HEK293 (cell line): ENCODE data around the gene ZNF587B.
A peak's percentile ranks its signal among the peaks of the same experiment; 100 is the strongest.
"Not testable (repeated sequence)": the region's sequence is repeated elsewhere in the genome, so short reads cannot be mapped to it uniquely, and the experiment has no call there.

Experiments used
- CTCF ChIA-PET: fragments of 350-600 bp; formaldehyde crosslinking; extraction: SDS; loops from one replicate; lab custom pipeline; 2021; ENCODE audit warnings: antibody characterized with exemption; lab: Yijun Ruan, JAX
- POLR2A ChIA-PET: fragments of 300-600 bp; formaldehyde crosslinking; extraction: SDS; loops from one replicate; lab custom pipeline; 2020; ENCODE audit warnings: antibody characterized with exemption, inconsistent platforms; lab: Yijun Ruan, JAX
- H3K27ac ChIP-seq: fragments of 200-500 bp; sonication (Bioruptor generic); 2 replicates; pipeline ENCODE4 v1.5.1; 2014; ENCODE audit warnings: low read depth, low read length, control low read depth, inconsistent platforms; ENCODE audit errors: extremely low read depth
- H3K36me3 ChIP-seq, 2 experiments: fragments of 200-500 bp in 1 of 2; sonication (Bioruptor generic) in 1 of 2; 1 replicate in 1 of 2; 2 replicates in 1 of 2; pipeline ENCODE4 v1.5.1; 2014 to 2017; ENCODE audit warnings: inconsistent platforms in 2 of 2, low read length in 2 of 2; ENCODE audit not compliant: control insufficient read depth in 2 of 2, insufficient read depth in 1 of 2
- H3K4me1 ChIP-seq: fragments of 200-500 bp; sonication (Bioruptor generic); 2 replicates; pipeline ENCODE4 v1.5.1; 2014; ENCODE audit warnings: mild to moderate bottlenecking, low read length, inconsistent platforms; ENCODE audit not compliant: control insufficient read depth, insufficient read depth
- H3K4me3 ChIP-seq: 2 replicates; pipeline ENCODE4 v1.5.1; 2011; ENCODE audit warnings: low read depth, mild to moderate bottlenecking, control low read depth, low read length, moderate library complexity
- H3K9me3 ChIP-seq: fragments of 200-500 bp; sonication (Bioruptor generic); 2 replicates; pipeline ENCODE4 v1.5.1; 2014; ENCODE audit warnings: low read depth, low read length, inconsistent platforms; ENCODE audit not compliant: control insufficient read depth, insufficient read depth
- HOXD13 ChIP-seq: sonication (generic); formaldehyde crosslinking; IDR thresholded peaks from 2 replicates; pipeline ENCODE4 v1.8.0; 2022; ENCODE audit warnings: missing genetic modification reagents, borderline replicate concordance
- MZF1 ChIP-seq: fragments of 450-650 bp; formaldehyde crosslinking; IDR thresholded peaks from 2 replicates; pipeline ENCODE4 v1.5.1; 2017; ENCODE audit warnings: missing biosample characterization, missing genetic modification characterization, borderline replicate concordance
- SP2 ChIP-seq: fragments of 450-650 bp; formaldehyde crosslinking; IDR thresholded peaks from 2 replicates; pipeline ENCODE4 v1.5.1; 2016; ENCODE audit warnings: missing biosample characterization, missing genetic modification characterization
- ZBTB17 ChIP-seq: fragments of 450-650 bp; formaldehyde crosslinking; IDR thresholded peaks from 2 replicates; pipeline ENCODE4 v1.5.1; 2016; ENCODE audit warnings: missing biosample characterization, missing genetic modification characterization
- ZBTB20 ChIP-seq: fragments of 450-650 bp; formaldehyde crosslinking; IDR thresholded peaks from 2 replicates; pipeline ENCODE4 v1.5.1; 2016; ENCODE audit warnings: missing biosample characterization, missing genetic modification characterization
- ZBTB21 ChIP-seq: fragments of 450-650 bp; formaldehyde crosslinking; IDR thresholded peaks from 2 replicates; pipeline ENCODE4 v1.5.1; 2017; ENCODE audit warnings: missing biosample characterization, missing genetic modification characterization
- ZFP37 ChIP-seq: fragments of 450-650 bp; formaldehyde crosslinking; IDR thresholded peaks from 2 replicates; pipeline ENCODE4 v1.5.1; 2016; ENCODE audit warnings: missing biosample characterization, missing genetic modification characterization
- ZNF335 ChIP-seq: fragments of 450-650 bp; formaldehyde crosslinking; conservative IDR thresholded peaks from 2 replicates; pipeline ENCODE4 v1.5.1; 2016; ENCODE audit warnings: missing biosample characterization, missing genetic modification characterization
- ZNF600 ChIP-seq: fragments of 450-650 bp; formaldehyde crosslinking; IDR thresholded peaks from 2 replicates; pipeline ENCODE4 v1.5.1; 2016; ENCODE audit warnings: missing biosample characterization, missing genetic modification characterization
- ZNF629 ChIP-seq: fragments of 450-650 bp; formaldehyde crosslinking; IDR thresholded peaks from 2 replicates; pipeline ENCODE4 v1.5.1; 2017; ENCODE audit warnings: missing biosample characterization, missing genetic modification characterization
- ZNF76 ChIP-seq: fragments of 450-650 bp; formaldehyde crosslinking; IDR thresholded peaks from 2 replicates; pipeline ENCODE4; 2016; ENCODE audit warnings: low read depth, missing biosample characterization, missing genetic modification characterization, borderline replicate concordance
- TF ChIP-seq, protein P1 (sequence below): fragments of 450-650 bp; formaldehyde crosslinking; conservative IDR thresholded peaks from 2 replicates; pipeline ENCODE4 v1.5.1; 2016; ENCODE audit warnings: low read depth, missing biosample characterization, missing genetic modification characterization
- TF ChIP-seq, protein P2 (sequence below): fragments of 450-650 bp; formaldehyde crosslinking; conservative IDR thresholded peaks from 2 replicates; pipeline ENCODE4 v1.5.1; 2016; ENCODE audit warnings: low read depth, missing biosample characterization, missing genetic modification characterization
- TF ChIP-seq, protein P3 (sequence below): sonication (generic); formaldehyde crosslinking; IDR thresholded peaks from 2 replicates; pipeline ENCODE4 v1.8.1; 2022; ENCODE audit warnings: mild to moderate bottlenecking, moderate library complexity, missing genetic modification reagents
- TF ChIP-seq, protein P4 (sequence below): fragments of 450-650 bp; formaldehyde crosslinking; IDR thresholded peaks from 2 replicates; pipeline ENCODE4 v1.5.1; 2017; ENCODE audit warnings: missing biosample characterization, missing genetic modification characterization

Gene ZNF587B

DNA sequence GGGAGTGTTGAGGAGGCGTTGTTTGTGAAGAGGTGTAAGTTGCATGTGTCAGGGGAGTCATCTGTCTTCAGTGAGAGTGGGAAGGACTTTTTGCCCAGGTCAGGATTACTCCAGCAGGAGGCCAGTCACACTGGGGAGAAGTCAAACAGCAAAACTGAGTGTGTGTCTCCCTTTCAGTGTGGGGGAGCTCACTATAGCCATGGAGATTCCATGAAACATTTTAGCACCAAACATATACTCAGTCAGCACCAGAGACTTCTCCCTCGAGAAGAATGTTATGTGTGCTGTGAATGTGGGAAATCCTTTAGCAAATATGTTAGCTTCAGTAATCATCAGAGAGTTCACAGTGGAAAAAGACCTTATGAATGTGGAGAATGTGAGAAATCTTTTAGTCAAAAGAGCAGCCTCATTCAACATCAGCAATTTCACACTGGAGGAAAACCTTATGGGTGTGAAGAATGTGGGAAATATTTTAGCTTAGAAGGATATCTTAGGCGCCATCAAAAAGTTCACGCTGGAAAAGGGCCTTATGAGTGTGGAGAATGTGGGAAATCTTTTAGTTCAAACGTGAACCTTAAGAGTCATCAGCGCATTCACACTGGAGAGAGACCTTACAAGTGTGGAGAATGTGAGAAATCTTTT, 11.1 kb downstream of the ZNF587B start (continued):
- TF ChIP-seq ZNF629 (tag by site-specific recombination), result no peak

DNA sequence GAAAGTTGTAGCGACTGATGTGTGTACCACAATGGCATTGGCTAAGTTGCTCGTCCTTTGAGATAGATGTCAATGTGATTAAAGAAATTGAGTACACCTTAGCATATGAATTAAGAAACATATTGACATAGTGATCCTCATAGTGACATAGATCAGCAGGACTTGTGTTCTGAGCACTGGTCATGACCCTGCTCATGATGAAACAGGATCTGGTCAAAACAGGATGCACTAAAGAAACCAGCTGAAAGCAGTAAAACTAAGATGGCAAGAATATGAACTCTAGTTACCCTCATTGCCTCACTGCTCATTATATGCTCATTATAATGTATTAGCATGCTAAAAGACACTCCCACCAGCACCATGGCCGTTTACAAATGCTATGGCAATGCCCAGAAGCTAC, 17.1 kb downstream of the ZNF587B start:
- H3K27ac ChIP-seq, H3K4me3 ChIP-seq, H3K4me1 ChIP-seq, H3K9me3 ChIP-seq: not testable (repeated sequence)
- POLR2A ChIA-PET, result interaction anchor here (0.6 kb wide), 1 partner anchor 105 kb away, joined by 6 read pairs; no protein-coding TSS in a partner anchor
- CTCF ChIA-PET, result interaction anchor here (0.6 kb wide), 2 partner anchors 57 to 512 kb away, joined by 3 read pairs; no protein-coding TSS in a partner anchor
- H3K36me3 ChIP-seq, result peaks cover 33% of the 10 kb centered on the region in 2 experiments

DNA sequence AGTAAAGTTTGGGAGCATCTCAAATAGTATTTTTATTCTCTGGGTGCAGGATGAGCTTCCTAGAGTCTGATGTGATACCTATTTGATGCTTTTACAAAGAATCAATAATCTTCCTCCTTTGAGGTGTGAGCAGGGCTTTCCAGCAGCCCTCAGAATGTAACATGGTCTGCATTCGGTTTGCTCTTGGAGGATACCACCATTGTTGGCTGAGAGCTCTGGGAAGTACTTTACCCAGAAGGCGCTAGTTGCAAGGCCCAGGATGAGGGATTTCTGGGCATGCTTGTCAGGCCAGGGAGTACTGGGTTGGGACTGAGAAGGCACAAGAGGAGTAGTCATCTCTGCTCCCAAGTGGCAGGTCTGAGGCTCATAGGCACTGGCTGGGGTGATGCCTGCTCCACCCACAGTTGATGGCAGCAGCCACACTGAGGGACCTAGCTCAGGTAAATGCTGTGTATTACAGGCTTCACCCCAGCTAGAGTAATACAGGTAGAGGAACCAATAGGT, 19.1 kb downstream of the ZNF587B start:
- POLR2A ChIA-PET, result interaction anchor here (0.6 to 1.0 kb wide), 4 partner anchors 13 to 67 kb away, joined by 3 to 8 read pairs (median 4); partner anchors contain the start of genes ZNF417 and ZNF552
- H3K4me3 ChIP-seq, result peak overlapping the region; percentile 86

DNA sequence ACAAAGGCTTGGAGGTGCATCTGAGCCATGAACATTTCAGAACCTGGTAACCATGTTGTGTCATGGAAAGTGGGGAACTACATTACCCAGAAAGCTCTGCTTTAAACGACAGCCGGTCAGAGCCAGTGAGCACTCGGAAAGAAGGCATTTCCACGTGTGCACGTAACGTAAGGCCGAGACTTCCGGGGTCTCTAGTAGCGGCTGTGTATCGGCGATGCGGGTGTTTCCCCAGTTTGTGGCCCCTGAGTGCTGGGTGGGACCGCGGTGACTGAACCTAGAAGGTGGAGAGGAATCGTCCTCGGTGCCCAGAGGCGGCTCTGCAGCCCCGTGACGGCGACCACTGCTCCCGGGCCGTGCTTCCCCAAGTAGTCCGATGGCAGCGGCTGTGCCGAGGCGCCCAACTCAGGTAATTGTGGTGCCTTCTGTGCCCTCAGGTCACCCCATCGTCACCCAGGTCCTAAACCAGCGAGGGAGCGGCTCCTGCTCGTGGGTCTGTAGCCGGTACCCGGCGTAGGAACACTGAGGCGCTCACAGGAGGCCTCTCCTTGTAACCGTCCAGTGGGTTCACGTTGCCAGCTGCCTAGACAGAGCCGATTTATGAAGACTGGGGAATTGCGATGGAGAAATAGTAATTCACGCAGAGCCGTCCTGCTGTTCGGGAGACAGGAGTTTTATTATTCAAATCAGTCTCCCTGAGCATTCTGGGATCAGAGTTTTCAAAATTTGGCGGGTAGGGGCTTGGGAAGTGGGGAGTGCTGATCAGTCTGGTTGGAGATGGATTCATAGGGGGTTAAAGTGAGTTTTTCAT, 19.8 kb downstream of the ZNF587B start, which contains the start of gene ZNF587:
Gene ZNF587, plus strand, starts transcription at position 194 of the 808 bp plus-strand sequence. Its CDS starts 180 bp downstream, at position 374.
- H3K9me3 ChIP-seq, H3K4me1 ChIP-seq: not testable (repeated sequence)
- CTCF ChIA-PET, result interaction anchor here (0.6 kb wide), 1 partner anchor 31 kb away, joined by 3 read pairs; no protein-coding TSS in a partner anchor
- POLR2A ChIA-PET, result interaction anchor here (0.6 to 1.0 kb wide), 5 partner anchors 13 to 67 kb away, joined by 3 to 8 read pairs (median 4); partner anchors contain the start of genes ZNF417 and ZNF552
- H3K4me3 ChIP-seq, result peak within 1 kb of the TSS; percentile 86
- peaks cover 32 to 36% of the 10 kb centered on the region in 2 experiments for H3K36me3 ChIP-seq
- H3K27ac ChIP-seq, result peak within 1 kb of the TSS; percentile 39; the same call in 1 of the 2 replicates
- TF ChIP-seq, protein P1, sequence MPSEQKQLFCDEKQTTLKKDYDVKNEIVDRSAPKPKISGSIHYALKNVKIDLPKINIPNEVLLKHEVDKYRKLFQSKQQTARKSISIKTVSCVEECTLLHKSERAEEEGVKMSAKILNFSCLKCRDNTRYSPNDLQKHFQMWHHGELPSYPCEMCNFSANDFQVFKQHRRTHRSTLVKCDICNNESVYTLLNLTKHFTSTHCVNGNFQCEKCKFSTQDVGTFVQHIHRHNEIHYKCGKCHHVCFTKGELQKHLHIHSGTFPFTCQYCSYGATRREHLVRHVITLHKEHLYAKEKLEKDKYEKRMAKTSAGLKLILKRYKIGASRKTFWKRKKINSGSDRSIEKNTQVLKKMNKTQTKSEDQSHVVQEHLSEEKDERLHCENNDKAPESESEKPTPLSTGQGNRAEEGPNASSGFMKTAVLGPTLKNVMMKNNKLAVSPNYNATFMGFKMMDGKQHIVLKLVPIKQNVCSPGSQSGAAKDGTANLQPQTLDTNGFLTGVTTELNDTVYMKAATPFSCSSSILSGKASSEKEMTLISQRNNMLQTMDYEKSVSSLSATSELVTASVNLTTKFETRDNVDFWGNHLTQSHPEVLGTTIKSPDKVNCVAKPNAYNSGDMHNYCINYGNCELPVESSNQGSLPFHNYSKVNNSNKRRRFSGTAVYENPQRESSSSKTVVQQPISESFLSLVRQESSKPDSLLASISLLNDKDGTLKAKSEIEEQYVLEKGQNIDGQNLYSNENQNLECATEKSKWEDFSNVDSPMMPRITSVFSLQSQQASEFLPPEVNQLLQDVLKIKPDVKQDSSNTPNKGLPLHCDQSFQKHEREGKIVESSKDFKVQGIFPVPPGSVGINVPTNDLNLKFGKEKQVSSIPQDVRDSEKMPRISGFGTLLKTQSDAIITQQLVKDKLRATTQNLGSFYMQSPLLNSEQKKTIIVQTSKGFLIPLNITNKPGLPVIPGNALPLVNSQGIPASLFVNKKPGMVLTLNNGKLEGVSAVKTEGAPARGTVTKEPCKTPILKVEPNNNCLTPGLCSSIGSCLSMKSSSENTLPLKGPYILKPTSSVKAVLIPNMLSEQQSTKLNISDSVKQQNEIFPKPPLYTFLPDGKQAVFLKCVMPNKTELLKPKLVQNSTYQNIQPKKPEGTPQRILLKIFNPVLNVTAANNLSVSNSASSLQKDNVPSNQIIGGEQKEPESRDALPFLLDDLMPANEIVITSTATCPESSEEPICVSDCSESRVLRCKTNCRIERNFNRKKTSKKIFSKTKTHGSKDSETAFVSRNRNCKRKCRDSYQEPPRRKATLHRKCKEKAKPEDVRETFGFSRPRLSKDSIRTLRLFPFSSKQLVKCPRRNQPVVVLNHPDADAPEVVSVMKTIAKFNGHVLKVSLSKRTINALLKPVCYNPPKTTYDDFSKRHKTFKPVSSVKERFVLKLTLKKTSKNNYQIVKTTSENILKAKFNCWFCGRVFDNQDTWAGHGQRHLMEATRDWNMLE (tag by site-specific recombination), result peak; percentile 55; the same call in 1 of the 2 replicates
- TF ChIP-seq ZNF76 (tag by site-specific recombination) (peak; percentile 88), ZNF629 (tag by site-specific recombination) (peak; percentile 20; the same call in 1 of the 2 replicates), HOXD13 (CRISPR knock-in tag) (peak; percentile 57; the same call in 1 of the 2 replicates), SP2 (tag by site-specific recombination) (peak; percentile 74), ZBTB21 (tag by site-specific recombination) (0 out of 2 replicates have a peak, but pooled peaks have one; percentile 12), ZBTB20 (peak; percentile 65; the same call in 1 of the 2 replicates), ZBTB17 (tag by site-specific recombination) (peak; percentile 78)
- TF ChIP-seq, protein P2, sequence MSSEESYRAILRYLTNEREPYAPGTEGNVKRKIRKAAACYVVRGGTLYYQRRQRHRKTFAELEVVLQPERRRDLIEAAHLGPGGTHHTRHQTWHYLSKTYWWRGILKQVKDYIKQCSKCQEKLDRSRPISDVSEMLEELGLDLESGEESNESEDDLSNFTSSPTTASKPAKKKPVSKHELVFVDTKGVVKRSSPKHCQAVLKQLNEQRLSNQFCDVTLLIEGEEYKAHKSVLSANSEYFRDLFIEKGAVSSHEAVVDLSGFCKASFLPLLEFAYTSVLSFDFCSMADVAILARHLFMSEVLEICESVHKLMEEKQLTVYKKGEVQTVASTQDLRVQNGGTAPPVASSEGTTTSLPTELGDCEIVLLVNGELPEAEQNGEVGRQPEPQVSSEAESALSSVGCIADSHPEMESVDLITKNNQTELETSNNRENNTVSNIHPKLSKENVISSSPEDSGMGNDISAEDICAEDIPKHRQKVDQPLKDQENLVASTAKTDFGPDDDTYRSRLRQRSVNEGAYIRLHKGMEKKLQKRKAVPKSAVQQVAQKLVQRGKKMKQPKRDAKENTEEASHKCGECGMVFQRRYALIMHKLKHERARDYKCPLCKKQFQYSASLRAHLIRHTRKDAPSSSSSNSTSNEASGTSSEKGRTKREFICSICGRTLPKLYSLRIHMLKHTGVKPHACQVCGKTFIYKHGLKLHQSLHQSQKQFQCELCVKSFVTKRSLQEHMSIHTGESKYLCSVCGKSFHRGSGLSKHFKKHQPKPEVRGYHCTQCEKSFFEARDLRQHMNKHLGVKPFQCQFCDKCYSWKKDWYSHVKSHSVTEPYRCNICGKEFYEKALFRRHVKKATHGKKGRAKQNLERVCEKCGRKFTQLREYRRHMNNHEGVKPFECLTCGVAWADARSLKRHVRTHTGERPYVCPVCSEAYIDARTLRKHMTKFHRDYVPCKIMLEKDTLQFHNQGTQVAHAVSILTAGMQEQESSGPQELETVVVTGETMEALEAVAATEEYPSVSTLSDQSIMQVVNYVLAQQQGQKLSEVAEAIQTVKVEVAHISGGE, result peak; percentile 85
- TF ChIP-seq, protein P3, sequence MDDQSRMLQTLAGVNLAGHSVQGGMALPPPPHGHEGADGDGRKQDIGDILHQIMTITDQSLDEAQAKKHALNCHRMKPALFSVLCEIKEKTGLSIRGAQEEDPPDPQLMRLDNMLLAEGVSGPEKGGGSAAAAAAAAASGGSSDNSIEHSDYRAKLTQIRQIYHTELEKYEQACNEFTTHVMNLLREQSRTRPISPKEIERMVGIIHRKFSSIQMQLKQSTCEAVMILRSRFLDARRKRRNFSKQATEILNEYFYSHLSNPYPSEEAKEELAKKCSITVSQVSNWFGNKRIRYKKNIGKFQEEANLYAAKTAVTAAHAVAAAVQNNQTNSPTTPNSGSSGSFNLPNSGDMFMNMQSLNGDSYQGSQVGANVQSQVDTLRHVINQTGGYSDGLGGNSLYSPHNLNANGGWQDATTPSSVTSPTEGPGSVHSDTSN (CRISPR knock-in tag), result peak; percentile 98
- TF ChIP-seq, protein P4, sequence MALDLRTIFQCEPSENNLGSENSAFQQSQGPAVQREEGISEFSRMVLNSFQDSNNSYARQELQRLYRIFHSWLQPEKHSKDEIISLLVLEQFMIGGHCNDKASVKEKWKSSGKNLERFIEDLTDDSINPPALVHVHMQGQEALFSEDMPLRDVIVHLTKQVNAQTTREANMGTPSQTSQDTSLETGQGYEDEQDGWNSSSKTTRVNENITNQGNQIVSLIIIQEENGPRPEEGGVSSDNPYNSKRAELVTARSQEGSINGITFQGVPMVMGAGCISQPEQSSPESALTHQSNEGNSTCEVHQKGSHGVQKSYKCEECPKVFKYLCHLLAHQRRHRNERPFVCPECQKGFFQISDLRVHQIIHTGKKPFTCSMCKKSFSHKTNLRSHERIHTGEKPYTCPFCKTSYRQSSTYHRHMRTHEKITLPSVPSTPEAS (tag by site-specific recombination), result peak; percentile 40

More for the DNA sequence above, 19.1 kb downstream of the ZNF587B start:
- 0 out of 2 replicates have a peak, but pooled peaks have one; percentile 29 for TF ChIP-seq ZNF600 (tag by site-specific recombination)
- 0 out of 2 replicates have a peak, but pooled peaks have one; percentile 15 for TF ChIP-seq MZF1 (tag by site-specific recombination)
- TF ChIP-seq ZNF335 (tag by site-specific recombination), result peak; percentile 95
- TF ChIP-seq ZFP37 (tag by site-specific recombination), result 0 out of 2 replicates have a peak, but pooled peaks have one; percentile 21
- peak; percentile 87; the same call in 1 of the 2 replicates for TF ChIP-seq ZBTB17 (tag by site-specific recombination)
- TF ChIP-seq, all 188 proteins: peak for 5; not testable (repeated sequence) for 183
- CTCF ChIA-PET, result interaction anchor here (0.6 kb wide), 1 partner anchor 30 kb away, joined by 3 read pairs; no protein-coding TSS in a partner anchor
- not testable (repeated sequence) for H3K27ac ChIP-seq, H3K9me3 ChIP-seq, H3K4me1 ChIP-seq
- H3K36me3 ChIP-seq, result peaks cover 33 to 36% of the 10 kb centered on the region in 2 experiments
